NCI-H1092 (cell line): ENCODE data around the gene MED8.
A peak's percentile ranks its signal among the peaks of the same experiment; 100 is the strongest.
"Not testable (repeated sequence)": the region's sequence is repeated elsewhere in the genome, so short reads cannot be mapped to it uniquely, and the experiment has no call there.

Source experiments
- DNase-seq: peaks from one replicate; lab custom pipeline; 2025; lab: John Stamatoyannopoulos, UW

Gene MED8

GRCh38 chr1:43383449-43383848 is 6.2 kb downstream of the MED8 start:
- DNase-seq, result no peak

- DNase-seq, result peak; percentile 6
Measured at GRCh38 chr1:43382027-43382779, 7.4 kb downstream of the MED8 start.

GRCh38 chr1:43381612-43382011 is 8.0 kb downstream of the MED8 start:
- DNase-seq, result no peak

DNA sequence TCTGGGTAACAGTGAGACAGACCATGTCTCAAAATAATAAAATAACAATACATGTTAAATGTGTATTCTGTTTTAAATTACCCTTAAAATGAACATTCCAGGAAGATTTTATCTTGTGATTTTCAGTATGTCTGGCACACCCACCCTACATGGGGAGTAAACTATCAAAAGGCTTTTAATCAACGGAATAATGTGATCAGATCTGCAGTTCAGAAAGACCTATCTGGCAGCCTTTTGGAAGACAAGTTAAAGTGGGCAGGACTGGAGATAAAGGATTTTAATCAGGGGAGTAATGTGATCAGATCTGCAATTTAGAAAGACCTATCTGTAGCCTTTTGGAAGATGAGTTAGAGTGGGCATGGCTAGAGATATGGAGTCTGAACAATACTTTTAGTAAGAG is 10.1 kb downstream of the MED8 start:
- DNase-seq, result no peak

- DNase-seq, result no peak
Measured at GRCh38 chr1:43377831-43378230, 11.8 kb downstream of the MED8 start.

GRCh38 chr1:43376723-43377235 is 12.8 kb downstream of the MED8 start:
- DNase-seq, result no peak

DNA sequence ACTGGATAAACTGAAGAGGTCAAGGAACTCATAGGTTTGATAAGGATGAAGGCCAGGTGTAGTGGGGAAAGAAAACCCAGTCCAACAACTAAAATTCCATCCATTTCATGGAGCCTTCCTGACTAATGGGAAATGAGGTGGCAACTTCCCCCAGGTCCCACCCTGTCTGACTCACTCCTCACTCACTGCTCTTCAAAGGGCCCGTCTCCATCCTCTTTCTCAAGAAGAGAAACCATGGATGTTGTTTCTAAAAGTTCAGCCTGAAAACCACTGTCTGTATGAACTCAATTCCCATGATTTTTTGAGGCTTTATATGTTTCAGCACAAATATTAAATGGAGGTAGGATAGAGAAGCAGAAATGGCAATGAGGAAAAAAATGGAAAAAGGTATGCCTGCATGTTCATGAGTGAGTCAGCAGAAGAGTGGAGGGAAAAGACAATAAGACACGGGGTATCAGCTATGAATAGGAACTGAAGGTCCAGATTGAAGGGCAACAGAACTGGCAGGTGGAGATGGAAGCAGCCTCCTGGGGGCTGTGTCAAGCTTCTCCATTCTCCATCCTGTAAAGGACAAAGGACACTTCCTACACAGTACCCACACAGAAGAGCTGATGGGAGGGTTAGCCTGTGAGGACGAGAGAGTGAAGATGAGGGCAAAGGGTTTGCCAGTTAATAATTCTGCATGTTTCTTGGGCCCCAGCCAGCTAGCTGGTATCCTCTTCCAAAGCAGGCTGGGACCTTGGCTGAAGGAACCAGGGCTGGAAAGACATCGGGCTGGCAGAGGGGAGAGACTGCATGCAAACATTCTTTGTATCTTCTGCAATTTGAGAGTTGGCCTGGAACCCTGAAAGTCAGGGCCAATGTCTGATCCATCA is 16.3 kb downstream of the MED8 start:
- no peak for DNase-seq

- no peak for DNase-seq
Measured at GRCh38 chr1:43372172-43372571, 17.4 kb downstream of the MED8 start.

- no peak for DNase-seq
Measured at GRCh38 chr1:43370564-43370963, 19.0 kb downstream of the MED8 start.

DNA sequence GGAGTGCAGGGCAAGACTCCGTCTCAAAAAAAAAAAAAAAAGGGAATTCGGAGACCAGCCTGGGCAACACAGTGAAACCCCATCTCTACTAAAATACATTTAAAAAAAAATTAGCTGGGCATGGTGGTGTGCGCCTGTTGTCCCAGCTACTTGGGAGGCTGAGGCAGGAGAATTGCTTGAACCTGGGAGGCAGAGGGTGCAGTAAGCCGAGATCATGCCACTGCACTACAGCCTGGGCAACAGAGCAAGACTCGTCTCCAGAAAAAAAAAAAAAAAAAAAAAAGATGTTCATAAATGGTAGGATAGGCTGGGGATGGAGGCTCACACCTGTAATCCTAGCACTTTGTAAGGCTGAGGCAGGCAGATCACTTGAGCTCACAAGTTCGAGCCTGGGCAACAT is 19.8 kb downstream of the MED8 start:
- not testable (repeated sequence) for DNase-seq

- DNase-seq, result no peak
Measured at GRCh38 chr1:43368646-43369020, 21.0 kb downstream of the MED8 start.

DNA sequence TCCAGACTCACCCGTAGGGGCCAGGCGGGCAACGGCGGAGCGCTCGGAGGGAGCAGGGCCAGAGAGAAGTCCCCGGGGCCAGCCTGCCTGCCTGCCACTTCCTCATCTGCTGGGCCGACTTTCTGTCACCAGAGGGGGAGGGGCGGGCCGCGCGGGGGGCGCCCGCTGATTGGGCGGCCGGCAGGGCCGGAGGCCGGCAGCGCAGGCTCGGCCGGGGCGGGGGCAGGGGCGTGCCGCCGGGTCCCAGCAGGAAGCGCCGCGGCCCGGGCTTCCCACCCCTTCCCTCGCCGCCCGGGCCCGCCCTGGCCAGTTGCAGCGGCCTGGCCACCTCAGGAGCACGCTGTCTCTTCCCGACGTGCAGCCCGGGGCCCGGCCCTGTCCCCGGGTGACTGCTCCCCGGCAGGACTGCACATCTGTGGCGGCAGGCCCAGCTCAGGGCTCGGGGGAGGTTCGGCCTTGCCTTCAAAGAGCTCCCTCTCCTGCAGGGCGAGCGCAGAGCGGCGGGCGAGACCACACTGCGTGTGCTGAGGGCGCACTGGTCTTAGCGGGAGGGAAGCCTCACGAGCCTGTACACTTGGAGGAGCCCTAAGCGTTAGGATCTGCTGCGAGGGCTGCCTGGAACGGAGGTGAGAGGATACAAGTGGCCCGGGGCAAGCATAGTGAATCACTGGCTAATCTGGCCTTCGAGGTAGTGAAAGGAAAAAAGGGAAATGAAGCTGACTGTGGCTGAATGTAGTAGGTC is 21.5 kb downstream of the MED8 start, which contains the start of gene ELOVL1:
TSS of gene ELOVL1 (minus strand) at position 108 of the 742 bp plus-strand sequence. CDS start 2,402 bp downstream, outside the sequence.
- peak; percentile 83 for DNase-seq

DNA sequence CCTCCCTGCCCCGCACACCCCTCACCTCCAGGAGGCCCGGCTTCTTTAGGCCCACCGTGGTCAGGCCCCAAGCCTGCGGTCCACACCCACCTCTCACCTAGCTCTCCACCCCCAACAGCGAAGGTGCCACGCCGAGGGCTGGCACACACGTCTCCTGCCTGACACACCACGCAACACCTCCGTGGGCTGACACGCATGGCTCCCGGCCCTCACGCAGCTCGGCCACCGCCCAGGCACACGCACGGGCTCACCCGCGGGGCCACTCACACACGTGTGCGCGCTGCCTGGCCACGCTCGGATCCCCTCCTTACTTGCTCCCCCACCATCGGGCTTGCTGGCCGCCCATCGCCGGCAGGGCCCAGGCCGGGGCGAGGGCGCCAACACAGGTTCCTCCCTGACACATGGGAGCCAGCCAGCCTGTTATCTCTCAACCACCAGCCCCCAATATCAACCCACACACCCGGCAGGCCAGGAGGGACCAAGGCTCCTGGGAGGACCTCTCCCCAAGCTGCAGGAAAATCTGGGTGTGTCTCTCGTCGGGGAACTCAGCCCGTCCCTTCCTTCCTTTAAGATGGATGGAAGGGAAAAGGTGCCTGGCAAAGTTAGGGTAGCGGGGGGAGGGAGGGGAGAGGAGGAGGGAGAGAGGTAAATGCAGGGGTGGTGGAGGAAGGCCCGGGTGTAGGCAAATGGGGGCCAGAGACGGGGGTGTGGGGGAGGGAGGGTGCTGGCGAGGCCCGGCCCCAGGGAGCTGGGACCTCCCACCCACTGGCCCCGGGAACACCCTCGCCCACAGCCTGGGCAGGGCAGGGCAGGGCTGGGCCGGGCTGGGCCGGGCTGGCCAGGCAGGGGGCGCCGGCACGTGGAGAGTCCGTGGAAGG is 22.3 kb downstream of the MED8 start:
- DNase-seq, result no peak

DNA sequence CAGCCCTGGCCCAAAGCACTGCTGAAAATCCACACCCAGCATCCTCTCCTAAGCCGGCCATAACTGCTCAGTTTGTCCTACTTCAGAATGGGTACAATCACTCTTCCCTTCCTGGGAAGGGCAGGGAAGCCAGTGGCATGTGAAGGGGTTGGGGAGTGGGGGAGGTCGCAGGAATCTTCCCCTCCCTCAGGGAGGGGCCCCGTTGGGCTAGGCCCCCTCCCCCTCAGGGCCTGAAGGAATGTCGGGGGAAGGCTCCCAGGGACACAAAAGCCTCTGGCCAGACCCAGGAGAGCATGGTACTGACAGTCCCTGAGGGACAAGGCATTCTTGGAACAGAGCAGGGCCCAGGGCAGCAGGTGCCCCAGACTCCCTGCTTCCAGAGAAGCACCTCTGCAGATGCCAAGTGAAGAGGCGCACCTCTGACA is 23.0 kb downstream of the MED8 start:
- no peak for DNase-seq

DNA sequence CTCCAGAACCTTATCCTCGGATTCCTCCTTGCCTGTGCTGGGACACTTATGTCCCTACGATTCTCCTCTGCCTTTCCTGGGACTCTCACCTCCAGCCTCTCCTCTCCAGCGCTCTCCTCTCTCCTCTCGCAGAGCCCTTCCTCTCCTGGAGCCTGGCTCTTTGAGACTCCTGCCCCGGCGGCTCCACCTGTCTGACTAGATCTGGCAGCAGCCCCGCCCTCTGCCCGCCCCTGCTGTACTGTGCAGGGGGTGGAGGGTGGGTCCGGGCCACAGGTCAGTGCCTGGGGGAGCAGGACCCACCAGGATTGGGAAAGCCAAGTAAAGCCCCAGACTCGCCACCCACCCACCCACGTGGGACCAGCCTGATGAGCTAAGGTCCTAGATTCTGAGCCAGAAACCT is 23.4 kb downstream of the MED8 start:
- no peak for DNase-seq

DNA sequence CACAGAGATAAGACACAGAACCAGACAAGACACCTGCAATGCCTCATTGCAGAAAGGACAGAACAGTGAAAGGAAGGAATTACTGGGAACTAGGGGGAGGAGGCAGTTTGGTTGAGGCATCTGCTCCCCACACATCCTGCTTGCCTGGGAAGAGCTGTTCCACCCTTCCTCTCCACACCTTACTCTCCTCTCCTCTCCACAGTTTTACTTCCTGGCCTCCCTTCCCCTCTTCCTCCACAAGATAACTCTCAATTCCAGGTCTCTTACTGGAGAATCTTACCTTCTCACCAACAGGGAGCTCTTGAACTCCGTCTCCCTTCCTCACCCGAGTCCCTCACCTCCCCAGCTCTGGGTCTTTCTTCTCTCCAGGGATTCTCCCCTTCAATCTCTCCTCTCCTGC is 23.9 kb downstream of the MED8 start:
- DNase-seq, result no peak

- no peak for DNase-seq
Measured at GRCh38 chr1:43363935-43364525, 25.6 kb downstream of the MED8 start.

GRCh38 chr1:43363283-43363934 is 26.2 kb downstream of the MED8 start:
- DNase-seq, result no peak

DNA sequence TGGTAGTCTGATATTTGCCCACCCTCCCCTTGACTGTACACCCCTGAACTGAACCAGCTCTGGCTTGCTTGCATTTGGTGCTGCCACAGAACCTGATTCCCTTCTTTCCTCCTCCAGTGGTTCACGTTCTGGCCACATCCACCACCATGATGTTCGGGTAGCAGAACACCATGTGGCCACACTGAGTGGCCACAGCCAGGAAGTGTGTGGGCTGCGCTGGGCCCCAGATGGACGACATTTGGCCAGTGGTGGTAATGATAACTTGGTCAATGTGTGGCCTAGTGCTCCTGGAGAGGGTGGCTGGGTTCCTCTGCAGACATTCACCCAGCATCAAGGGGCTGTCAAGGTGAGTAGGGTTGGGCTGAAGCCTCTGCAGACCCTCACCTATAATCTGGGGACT is 29.0 kb downstream of the MED8 start:
- no peak for DNase-seq

- DNase-seq, result no peak
Measured at GRCh38 chr1:43359696-43360095, 29.9 kb downstream of the MED8 start.
